Loucy (cell line): ENCODE results near the gene TPK1.

Experiments used
- H2AFZ ChIP-seq: fragments of 200-600 bp; sonication (generic); 2 replicates; pipeline ENCODE4 v1.6.0; 2016; ENCODE audit warnings: antibody characterized with exemption, mild to moderate bottlenecking, low read length, moderate library complexity
- H3F3A ChIP-seq: fragments of 200-600 bp; 2 replicates; pipeline ENCODE4 v1.6.0; 2016; ENCODE audit warnings: antibody characterized with exemption, low read depth, mild to moderate bottlenecking
- H3K27me3 ChIP-seq: fragments of 200-600 bp; sonication (generic); 2 replicates; pipeline ENCODE4 v1.6.1; 2014; ENCODE audit warnings: low read length, mild to moderate bottlenecking; ENCODE audit not compliant: insufficient read depth, poor library complexity, severe bottlenecking
- H3K36me3 ChIP-seq: fragments of 200-600 bp; sonication (generic); 2 replicates; pipeline ENCODE4 v1.6.1; 2016; ENCODE audit warnings: low read length; ENCODE audit not compliant: insufficient read depth
- H3K4me1 ChIP-seq: fragments of 200-600 bp; sonication (generic); 2 replicates; pipeline ENCODE4 v1.5.1; 2014; ENCODE audit warnings: low read length, mild to moderate bottlenecking; ENCODE audit not compliant: insufficient read depth, poor library complexity, severe bottlenecking
- H3K4me2 ChIP-seq: fragments of 200-600 bp; sonication (generic); 2 replicates; pipeline ENCODE4 v1.6.0; 2014; ENCODE audit warnings: antibody characterized with exemption, low read length, low read depth, mild to moderate bottlenecking; ENCODE audit not compliant: poor library complexity, severe bottlenecking
- H3K4me3 ChIP-seq: fragments of 200-600 bp; sonication (generic); 2 replicates; pipeline ENCODE4 v1.5.1; 2014; ENCODE audit warnings: low read length, mild to moderate bottlenecking, mixed read lengths; ENCODE audit not compliant: poor library complexity, severe bottlenecking
- H3K79me2 ChIP-seq: fragments of 200-600 bp; sonication (generic); 2 replicates; pipeline ENCODE4 v1.6.1; 2014; ENCODE audit warnings: low read length; ENCODE audit not compliant: insufficient read depth
- H3K9ac ChIP-seq: fragments of 200-600 bp; sonication (generic); 2 replicates; pipeline ENCODE4 v1.6.0; 2014; ENCODE audit warnings: mild to moderate bottlenecking, low read depth, low read length, moderate library complexity; ENCODE audit not compliant: poor library complexity, severe bottlenecking
- H3K9me2 ChIP-seq: fragments of 200-600 bp; sonication (generic); replicated peaks from 2 replicates; pipeline ENCODE4 v1.6.1; 2016; ENCODE audit warnings: low read depth, low read length, mixed read lengths
- H3K9me3 ChIP-seq: fragments of 200-600 bp; sonication (generic); 2 replicates; pipeline ENCODE4 v1.6.1; 2014; ENCODE audit warnings: mild to moderate bottlenecking, antibody characterized with exemption, low read length, low read depth; ENCODE audit not compliant: insufficient read depth
- H4K20me1 ChIP-seq: fragments of 200-600 bp; sonication (generic); 2 replicates; pipeline ENCODE4 v1.6.0; 2014; ENCODE audit warnings: antibody characterized with exemption, low read length, mild to moderate bottlenecking; ENCODE audit not compliant: insufficient read depth, poor library complexity, severe bottlenecking
- EZH2phosphoT487 ChIP-seq: fragments of 200-600 bp; IDR thresholded peaks from 2 replicates; pipeline ENCODE4 v1.6.1; 2018; ENCODE audit warnings: antibody characterized with exemption, mild to moderate bottlenecking, moderate library complexity, borderline replicate concordance
- TF ChIP-seq, protein P1 (sequence below): fragments of 200-600 bp; sonication (generic); conservative IDR thresholded peaks from 2 replicates; pipeline ENCODE4 v1.5.1; 2014; ENCODE audit warnings: mild to moderate bottlenecking, antibody characterized with exemption, low read length

The TPK1 gene

DNA sequence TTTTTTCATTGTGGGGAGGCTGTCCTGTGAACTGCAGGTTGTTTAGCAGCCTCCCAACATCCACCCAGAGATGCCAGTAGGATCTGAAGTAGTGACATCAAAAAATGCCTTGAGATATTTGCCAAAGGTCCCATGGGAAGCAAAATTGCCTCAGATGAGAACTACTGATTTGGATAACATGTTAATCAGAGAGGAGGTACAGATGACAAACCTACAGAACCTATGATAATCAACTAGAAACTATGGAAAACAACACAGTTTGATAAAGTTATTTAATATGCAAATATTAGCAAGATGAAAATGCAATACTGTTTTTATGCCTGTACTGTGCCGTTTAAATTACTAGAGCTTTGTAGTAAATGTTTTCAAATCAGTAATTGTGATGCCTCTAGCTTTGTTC is 341.5 kb downstream of the TPK1 start:
- no peak overlapping the region for H3K9ac ChIP-seq
- no peak overlapping the region for H3K4me3 ChIP-seq
- H3F3A ChIP-seq: no peaks in the 10 kb centered on the region
- no peak for TF ChIP-seq EZH2phosphoT487
- TF ChIP-seq, protein P1, sequence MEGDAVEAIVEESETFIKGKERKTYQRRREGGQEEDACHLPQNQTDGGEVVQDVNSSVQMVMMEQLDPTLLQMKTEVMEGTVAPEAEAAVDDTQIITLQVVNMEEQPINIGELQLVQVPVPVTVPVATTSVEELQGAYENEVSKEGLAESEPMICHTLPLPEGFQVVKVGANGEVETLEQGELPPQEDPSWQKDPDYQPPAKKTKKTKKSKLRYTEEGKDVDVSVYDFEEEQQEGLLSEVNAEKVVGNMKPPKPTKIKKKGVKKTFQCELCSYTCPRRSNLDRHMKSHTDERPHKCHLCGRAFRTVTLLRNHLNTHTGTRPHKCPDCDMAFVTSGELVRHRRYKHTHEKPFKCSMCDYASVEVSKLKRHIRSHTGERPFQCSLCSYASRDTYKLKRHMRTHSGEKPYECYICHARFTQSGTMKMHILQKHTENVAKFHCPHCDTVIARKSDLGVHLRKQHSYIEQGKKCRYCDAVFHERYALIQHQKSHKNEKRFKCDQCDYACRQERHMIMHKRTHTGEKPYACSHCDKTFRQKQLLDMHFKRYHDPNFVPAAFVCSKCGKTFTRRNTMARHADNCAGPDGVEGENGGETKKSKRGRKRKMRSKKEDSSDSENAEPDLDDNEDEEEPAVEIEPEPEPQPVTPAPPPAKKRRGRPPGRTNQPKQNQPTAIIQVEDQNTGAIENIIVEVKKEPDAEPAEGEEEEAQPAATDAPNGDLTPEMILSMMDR: no peak
- H3K9me3 ChIP-seq: no peaks in the 10 kb centered on the region
- H3K27me3 ChIP-seq: no peaks in the 10 kb centered on the region
- H3K4me2 ChIP-seq: no peak overlapping the region
- no peaks in the 10 kb centered on the region for H3K9me2 ChIP-seq
- no peaks in the 10 kb centered on the region for H3K36me3 ChIP-seq
- H3K4me1 ChIP-seq: no peaks in the 10 kb centered on the region
- no peaks in the 10 kb centered on the region for H4K20me1 ChIP-seq
- no peak overlapping the region for H2AFZ ChIP-seq
- H3K79me2 ChIP-seq: no peaks in the 10 kb centered on the region

DNA sequence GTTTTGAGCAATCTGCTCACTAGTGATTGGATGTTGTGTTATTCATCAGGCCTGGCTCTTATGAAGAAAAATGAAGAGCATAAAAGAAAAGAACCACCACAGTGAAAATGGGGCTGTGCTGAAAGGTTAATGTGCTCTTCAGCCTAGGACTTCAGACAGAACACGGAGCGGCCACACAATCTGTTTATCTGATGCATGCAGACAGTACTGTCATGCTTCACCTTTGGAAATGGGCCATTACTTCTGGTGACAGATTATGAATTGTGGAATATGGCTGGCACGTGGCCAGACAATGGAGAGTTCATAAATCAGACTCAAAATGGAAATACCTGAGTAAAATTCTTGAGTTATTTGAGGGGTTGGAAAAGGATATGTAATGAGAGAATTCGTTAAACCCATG is 346.3 kb downstream of the TPK1 start:
- H2AFZ ChIP-seq: no peak overlapping the region
- H3K4me1 ChIP-seq: no peaks in the 10 kb centered on the region
- H3K4me2 ChIP-seq: no peak overlapping the region
- no peaks in the 10 kb centered on the region for H3K9me2 ChIP-seq
- no peak for TF ChIP-seq EZH2phosphoT487
- TF ChIP-seq, protein P1: no peak
- H3K9ac ChIP-seq: no peak overlapping the region
- H4K20me1 ChIP-seq: no peaks in the 10 kb centered on the region
- no peaks in the 10 kb centered on the region for H3K36me3 ChIP-seq
- H3F3A ChIP-seq: no peaks in the 10 kb centered on the region
- no peaks in the 10 kb centered on the region for H3K79me2 ChIP-seq
- H3K4me3 ChIP-seq: no peak overlapping the region
- H3K27me3 ChIP-seq: no peaks in the 10 kb centered on the region
- no peaks in the 10 kb centered on the region for H3K9me3 ChIP-seq

DNA sequence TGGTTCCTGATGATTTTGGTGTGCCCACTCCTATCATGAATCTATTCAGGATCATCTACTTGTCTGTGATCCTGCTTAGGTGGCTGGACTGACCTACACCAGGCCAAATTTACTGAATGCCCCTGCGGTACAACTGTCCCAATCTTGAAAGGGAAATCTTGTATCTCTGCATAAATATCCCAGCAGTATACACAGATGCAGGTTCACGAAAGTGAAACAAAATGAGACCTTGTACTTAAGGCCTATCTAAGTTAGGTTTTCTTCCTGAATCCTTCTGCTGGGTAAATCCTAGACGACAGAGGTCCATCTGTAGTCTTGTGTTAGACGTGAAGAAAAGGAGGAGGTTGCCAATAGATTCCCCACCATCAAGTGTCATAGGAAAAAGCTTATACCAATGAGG is 346.9 kb downstream of the TPK1 start:
- Histone ChIP-seq H3K79me2 (no peaks in the 10 kb centered on the region), H3K27me3 (no peaks in the 10 kb centered on the region), H4K20me1 (no peaks in the 10 kb centered on the region), H3K9ac (no peak overlapping the region), H2AFZ (no peak overlapping the region), H3K4me3 (no peak overlapping the region), H3K36me3 (no peaks in the 10 kb centered on the region), H3K4me1 (no peaks in the 10 kb centered on the region), H3K9me2 (no peaks in the 10 kb centered on the region), H3K9me3 (no peaks in the 10 kb centered on the region), H3K4me2 (no peak overlapping the region), H3F3A (no peaks in the 10 kb centered on the region)
- no peak for TF ChIP-seq EZH2phosphoT487
- TF ChIP-seq, protein P1: no peak
